Stomach (tissue), 4 donors: ENCODE results near the gene YARS1.

Experiments
- CTCF ChIP-seq, 7 experiments: fragments of 450-650 bp in 4 of 7; fragments of 200-600 bp in 3 of 7; sonication (generic) in 3 of 7; IDR thresholded peaks; one replicate each; pipeline ENCODE4 v1.5.1; 2016 to 2019; ENCODE audit warnings: antibody characterized with exemption in 7 of 7, control low read depth in 2 of 7, mild to moderate bottlenecking in 1 of 7
- EP300 ChIP-seq: sonication (generic); formaldehyde crosslinking; IDR thresholded peaks from one replicate; pipeline ENCODE4 v1.6.1; 2017; ENCODE audit warnings: antibody characterized with exemption
- POLR2A ChIP-seq, 4 donors: fragments of 450-650 bp; IDR thresholded peaks; one replicate each; pipeline ENCODE4 v1.6.1; 2016; ENCODE audit warnings: antibody characterized with exemption in 4 of 4, control low read depth in 2 of 4, mild to moderate bottlenecking in 1 of 4, moderate library complexity in 1 of 4
- POLR2AphosphoS5 ChIP-seq, 3 donors: sonication (generic); formaldehyde crosslinking; IDR thresholded peaks; one replicate each; pipeline ENCODE4 v1.6.1; 2016; ENCODE audit warnings: antibody characterized with exemption in 3 of 3

GRCh38 chr1:32757213-32757895 lies 59.8 kb downstream of the YARS1 start:
- no peak for TF ChIP-seq POLR2A (IDR thresholded peaks at IDR 0.05)
- no peak for TF ChIP-seq EP300
- TF ChIP-seq CTCF (IDR thresholded peaks at IDR 0.05): no peak
- TF ChIP-seq POLR2AphosphoS5 (IDR thresholded peaks at IDR 0.05): no peak
